H1 (cell line): ENCODE results near the gene GALNT17. TPM values are rescaled to one million over a fixed set of nuclear protein-coding genes. Genes with fewer than 3 reads are reported as not detected.

Experiments
- polyA plus RNA-seq, 7 experiments: library from polyadenylated mRNA; depleted of rRNA in 3 of 7; stranded (reverse) in 5 of 7; unstranded in 2 of 7; fragments of >200 nt in 5 of 7; fragments of 200-250 nt in 2 of 7; gene quantifications; 1 replicate in 5 of 7; 2 replicates in 1 of 7; 4 replicates in 1 of 7; pipeline versions ENCODE4 v1.2.1 to v1.2.3, GENCODE V29; 2011 to 2013; ENCODE audit warnings: missing spikeins in 2 of 7, mixed read lengths in 2 of 7
- total RNA-seq: library from RNA; stranded (reverse); fragmentation: NEBNext Ultra II Directional; extraction: Animal tissue kit (Norgen Biotek cat#: 25700); gene quantifications from 2 replicates; pipeline ENCODE4 v1.2.1, GENCODE V29; 2021
- TF ChIP-seq, protein P1 (sequence below): IDR thresholded peaks from 2 replicates; pipeline ENCODE4 v1.6.1; 2012; ENCODE audit warnings: inconsistent platforms

The GALNT17 gene
- total and polyA plus RNA-seq, 2 of the 8 experiments (the other 6 are each of a cell fraction or from before 2014, with no cell fraction given), result 37.7 to 47.0 TPM

DNA sequence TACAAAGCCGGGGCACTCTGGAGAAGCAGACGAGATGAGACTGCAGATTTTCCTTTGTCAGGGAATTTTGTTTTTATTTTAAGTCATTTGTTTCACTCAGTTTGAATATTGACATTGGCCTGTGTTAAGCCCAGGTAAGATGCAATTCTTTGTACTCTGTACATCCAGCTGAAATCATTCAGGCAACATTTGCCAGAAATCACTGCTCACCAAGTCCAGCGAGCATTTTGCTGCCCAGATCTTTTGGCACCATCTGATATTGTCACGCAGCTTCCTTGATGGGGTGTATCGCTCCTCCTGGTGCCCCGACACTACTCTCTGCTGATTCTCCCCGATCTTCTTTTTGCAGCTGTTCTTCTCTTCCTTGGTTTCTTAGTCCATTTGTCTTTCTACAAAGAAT is 261.7 kb downstream of the GALNT17 start (continued):
- TF ChIP-seq, protein P1, sequence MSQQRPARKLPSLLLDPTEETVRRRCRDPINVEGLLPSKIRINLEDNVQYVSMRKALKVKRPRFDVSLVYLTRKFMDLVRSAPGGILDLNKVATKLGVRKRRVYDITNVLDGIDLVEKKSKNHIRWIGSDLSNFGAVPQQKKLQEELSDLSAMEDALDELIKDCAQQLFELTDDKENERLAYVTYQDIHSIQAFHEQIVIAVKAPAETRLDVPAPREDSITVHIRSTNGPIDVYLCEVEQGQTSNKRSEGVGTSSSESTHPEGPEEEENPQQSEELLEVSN, result no peak
